GM10266 (cell line): Measurements from ENCODE around the gene EREG.

ENCODE experiments used
- DNase-seq: peaks from one replicate; pipeline ENCODE4 v3.0.0; 2012; ENCODE audit errors: extremely low spot score
- TF ChIP-seq, protein P1 (sequence below): IDR thresholded peaks from 2 replicates; pipeline ENCODE4 v1.5.1; 2012; ENCODE audit warnings: mild to moderate bottlenecking, low read depth; ENCODE audit not compliant: control insufficient read depth, insufficient read depth; ENCODE audit errors: missing control alignments

Gene EREG

DNA sequence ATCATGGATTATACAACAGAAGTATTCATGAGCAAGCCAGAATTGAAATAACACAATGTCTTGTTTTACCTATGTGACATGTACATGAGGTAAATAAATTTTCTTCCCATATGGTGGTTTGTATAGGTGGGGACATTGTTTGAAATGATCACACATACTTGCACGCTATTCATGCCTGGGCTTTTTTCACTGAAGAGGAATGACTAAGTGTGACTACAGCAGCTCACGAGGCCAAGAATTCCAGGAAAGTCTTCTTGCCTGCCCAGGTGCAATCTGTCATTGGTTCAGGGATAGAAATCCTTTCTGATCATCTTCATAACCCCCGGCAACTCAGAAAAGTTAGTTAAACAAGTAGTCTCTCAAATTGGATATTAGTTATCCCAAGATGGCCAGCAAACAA lies 43.7 kb downstream of the EREG start:
- no peak for DNase-seq
- TF ChIP-seq, protein P1, sequence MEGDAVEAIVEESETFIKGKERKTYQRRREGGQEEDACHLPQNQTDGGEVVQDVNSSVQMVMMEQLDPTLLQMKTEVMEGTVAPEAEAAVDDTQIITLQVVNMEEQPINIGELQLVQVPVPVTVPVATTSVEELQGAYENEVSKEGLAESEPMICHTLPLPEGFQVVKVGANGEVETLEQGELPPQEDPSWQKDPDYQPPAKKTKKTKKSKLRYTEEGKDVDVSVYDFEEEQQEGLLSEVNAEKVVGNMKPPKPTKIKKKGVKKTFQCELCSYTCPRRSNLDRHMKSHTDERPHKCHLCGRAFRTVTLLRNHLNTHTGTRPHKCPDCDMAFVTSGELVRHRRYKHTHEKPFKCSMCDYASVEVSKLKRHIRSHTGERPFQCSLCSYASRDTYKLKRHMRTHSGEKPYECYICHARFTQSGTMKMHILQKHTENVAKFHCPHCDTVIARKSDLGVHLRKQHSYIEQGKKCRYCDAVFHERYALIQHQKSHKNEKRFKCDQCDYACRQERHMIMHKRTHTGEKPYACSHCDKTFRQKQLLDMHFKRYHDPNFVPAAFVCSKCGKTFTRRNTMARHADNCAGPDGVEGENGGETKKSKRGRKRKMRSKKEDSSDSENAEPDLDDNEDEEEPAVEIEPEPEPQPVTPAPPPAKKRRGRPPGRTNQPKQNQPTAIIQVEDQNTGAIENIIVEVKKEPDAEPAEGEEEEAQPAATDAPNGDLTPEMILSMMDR, result no peak

DNA sequence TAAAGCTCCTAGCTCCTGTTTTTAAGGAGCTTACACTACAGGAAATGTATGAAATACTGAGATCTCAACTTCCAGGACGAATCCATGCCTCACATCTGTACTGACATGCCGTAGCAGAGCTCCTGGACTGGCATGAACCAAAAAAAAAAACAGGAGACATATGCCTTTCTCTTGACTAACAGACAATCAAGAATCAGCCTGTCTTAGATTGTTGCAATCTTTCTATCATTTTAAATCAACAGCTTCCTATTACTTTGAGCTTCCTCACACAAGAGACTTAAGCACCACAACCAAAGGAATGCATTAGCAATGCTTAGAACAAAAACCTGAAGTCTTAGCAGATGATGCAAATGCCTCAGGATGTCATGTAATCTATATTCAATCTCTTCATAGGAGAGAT lies 45.3 kb downstream of the EREG start:
- DNase-seq, result no peak
- TF ChIP-seq, protein P1, result no peak

DNA sequence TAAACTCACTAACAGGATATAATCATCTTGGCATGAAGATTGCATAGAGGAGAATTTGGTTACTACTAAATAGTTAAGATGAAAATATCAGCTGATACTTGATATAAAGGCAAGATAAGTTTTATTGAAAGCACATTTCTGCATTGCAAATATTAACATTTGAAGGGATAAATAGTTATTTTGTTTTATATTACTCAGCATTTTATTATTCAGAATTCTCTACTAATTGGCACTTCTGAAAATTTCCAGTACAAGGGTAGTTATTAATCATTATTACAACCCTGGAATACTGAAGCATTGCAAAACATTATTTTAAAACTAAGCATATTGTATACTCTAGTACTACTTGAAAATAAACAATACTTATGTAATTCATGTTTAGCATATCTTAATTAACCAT lies 47.3 kb downstream of the EREG start:
- no peak for DNase-seq
- TF ChIP-seq, protein P1, result no peak

DNA sequence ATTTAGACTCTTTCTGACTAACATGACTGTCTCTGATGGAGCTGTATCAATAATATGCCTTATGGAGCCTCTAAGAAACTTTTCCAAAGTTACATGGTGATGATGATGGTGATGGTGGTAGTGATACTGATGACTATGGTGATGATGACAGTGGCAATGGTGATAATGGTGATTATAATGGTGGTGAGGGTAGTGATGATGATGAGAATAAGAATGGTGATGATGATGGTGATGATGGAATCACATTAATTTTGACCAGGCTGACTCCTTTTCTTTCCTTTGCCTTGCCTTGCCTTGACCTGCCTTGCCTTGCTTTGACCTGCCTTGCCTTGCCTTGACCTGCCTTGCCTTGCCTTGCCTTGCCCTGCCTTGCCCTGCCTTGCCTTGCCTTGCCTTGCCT lies 48.3 kb downstream of the EREG start:
- no peak for DNase-seq
- TF ChIP-seq, protein P1, result no peak

DNA sequence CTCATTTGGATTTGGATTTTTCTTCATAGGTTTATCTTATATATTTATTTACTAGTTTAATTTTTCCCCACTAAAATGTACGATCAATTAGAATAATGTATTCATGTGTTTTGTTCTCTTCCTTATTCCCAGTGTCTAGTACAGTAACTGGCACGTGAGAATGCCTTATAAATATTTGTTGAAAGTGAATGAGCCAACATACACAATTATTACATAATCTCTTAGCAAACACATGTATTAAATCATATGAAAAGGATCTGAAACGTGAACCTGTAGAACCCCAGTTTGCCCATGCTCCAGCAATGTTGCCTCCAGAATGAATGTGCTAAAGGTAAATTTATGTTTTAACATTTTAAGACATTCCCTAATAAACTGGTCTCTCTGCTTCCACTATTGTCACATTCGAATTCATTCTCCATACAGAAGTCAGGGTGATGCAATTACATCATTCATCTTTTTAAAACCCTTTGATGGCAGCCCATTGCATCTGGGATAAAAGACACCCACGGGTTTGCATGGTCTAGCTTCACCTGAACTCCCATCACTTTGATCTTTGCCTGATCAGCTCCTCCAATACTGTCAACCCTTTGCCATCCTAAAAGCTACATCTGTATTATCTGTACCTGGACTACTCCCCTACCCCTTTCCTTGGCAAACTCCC lies 49.3 kb downstream of the EREG start:
- DNase-seq, result no peak
- TF ChIP-seq, protein P1, result no peak

DNA sequence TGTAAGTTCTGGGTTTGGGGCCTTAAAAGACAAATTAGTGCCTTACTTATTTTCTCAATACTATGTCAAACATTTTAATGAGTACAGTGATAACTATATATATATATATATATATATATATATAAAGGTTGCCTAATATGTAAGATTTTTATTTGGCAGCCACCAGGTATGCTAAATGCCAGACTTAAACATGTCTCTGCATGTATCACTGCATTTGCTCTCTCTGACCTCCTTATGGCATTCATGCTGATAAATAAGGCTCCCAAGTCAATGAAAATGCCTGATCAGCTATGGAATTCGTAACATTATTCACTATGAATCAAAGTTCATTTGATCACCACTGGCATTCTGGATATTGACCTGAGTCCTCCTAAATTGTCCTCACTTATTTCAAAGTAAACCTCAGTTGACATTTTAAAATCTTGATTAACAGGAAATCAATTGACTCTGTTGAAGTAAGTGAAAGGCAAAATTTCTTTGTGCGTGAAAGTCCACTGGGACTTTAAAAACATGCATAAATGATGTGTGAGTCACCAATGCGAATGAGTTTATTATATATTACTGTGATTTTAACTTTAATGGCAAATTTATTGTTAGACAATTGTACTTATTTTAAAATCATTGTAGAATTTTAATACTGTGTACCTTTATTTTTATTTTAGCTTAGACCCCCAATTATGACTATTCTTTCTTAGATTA lies 50.8 kb downstream of the EREG start:
- TF ChIP-seq, protein P1, result no peak
- DNase-seq, result no peak

DNA sequence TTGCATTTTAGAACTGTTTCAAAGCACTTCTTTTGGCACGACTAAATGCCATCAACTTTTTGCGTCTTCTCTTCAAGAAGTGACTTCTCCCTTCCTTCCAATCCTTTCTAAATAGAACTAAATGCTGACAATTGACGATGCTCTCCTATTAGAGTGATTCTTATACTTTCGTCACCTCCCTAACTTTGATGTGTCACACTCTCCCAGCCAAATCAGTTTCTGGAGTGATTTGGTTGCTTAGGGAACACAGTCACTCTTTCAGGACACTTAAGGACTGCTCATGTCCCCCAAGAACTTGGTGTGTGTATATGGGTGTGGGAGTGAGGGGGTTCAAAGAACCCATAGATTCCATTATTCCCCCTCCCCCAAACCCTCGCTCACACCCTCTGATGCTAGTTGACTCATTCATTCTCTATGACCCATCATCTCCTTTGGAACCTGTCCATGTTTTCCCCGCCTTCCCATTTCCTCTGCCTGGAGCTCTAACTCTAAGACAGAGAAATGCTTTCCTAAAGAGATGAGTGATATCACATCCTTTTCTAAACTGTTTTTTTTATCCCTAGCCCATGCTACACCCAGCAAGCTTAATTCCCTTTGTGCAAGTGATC lies 53.2 kb downstream of the EREG start:
- DNase-seq, result no peak
- TF ChIP-seq, protein P1, result no peak
